Occipital lobe (tissue), 2 donors: ENCODE results near the gene AIG1. TPM values are rescaled to one million over a fixed set of nuclear protein-coding genes. Genes with fewer than 3 reads are reported as not detected.
"Not testable (repeated sequence)": the region's sequence is repeated elsewhere in the genome, so short reads cannot be mapped to it uniquely, and the experiment has no call there.

Experiments
- DNase-seq: peaks from one replicate; lab custom pipeline; 2025; lab: John Stamatoyannopoulos, UW
- total RNA-seq: library from RNA; depleted of rRNA; stranded (reverse); fragments of >200 nt; gene quantifications from one replicate; pipeline ENCODE4 v1.2.3, GENCODE V29; 2014

Gene AIG1
- total RNA-seq, 1 donor from 2014 or later: 35.7 TPM

DNA sequence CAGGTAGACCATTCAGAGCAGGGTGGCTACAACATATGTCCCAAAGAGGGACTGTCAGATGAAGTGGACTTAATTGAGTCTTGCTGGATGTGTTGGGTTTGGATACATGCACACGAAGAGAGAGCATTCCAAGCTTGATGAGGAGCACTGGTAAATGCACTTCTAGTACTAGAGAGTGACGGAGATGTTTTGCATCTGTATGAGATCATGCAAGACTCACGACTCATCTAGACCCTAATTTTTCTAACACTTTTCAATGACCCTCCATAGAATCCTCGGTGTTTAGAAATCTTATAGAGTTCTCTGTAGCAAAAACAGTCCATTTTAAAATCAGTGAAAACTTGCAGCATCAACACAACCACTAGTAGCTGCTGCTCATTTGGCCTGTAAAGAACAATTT, 4.8 kb upstream of the AIG1 start:
- DNase-seq: no peak

- DNase-seq: no peak
These were observed 1.7 kb upstream of the AIG1 start for GRCh38 chr6:143058987-143059386.

DNA sequence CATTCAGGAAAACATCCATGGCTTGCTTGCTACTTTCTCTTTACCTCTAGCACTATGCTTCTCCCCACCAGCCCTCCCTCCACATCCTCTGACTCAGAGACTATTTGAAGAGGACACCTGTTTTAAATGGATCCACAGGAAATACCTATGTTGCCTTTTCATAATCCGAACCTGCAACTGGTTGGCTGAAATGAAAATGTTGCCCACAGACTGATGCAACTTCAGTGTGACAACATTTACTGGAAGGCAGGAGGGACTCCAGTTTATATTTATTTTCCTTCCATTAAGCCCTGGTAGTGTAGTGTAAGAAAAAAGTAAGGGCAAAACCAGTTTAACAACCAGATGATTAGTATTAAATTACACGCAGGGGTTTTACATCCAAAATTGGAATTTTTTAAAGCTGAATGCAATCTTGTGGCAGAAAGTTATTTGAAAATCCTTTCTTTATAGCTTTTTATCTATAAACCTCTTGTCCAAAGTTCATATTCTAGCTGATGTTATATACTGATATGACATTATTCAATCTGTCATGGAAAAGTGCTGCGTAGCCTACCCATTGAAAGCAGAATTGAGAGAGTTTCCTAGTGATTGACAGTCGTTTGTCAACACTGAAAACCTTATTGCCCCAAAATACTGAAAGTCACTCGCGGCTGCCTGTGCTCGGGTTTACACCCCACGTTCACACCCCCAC, 881 bp upstream of the AIG1 start:
- no peak for DNase-seq

DNA sequence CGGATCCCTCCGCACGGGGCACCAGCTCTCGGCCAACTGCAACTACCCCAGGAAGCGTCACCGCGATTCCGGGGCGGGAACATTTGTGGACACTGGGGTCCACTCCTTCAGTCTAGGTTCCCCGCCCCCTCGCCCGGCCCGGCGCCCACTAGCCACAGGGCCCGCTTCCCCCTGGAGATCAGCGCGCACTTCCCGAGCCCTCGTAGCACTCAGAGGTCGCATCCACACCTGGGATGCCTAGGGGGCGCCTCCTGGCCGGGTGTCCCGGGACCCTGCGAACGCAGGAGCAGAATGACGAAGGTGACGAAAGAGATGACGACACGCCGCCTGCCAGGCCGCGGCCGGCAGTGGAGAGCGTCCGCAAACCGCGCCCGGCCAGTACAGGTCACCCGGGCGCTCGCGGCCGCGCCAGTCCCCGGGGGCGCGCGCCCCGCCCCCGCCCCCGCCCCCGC, 309 bp upstream of the AIG1 start:
- peak; percentile 82 for DNase-seq

- DNase-seq: no peak
These were observed 1.1 kb downstream of the AIG1 start for GRCh38 chr6:143061597-143062385.

DNA sequence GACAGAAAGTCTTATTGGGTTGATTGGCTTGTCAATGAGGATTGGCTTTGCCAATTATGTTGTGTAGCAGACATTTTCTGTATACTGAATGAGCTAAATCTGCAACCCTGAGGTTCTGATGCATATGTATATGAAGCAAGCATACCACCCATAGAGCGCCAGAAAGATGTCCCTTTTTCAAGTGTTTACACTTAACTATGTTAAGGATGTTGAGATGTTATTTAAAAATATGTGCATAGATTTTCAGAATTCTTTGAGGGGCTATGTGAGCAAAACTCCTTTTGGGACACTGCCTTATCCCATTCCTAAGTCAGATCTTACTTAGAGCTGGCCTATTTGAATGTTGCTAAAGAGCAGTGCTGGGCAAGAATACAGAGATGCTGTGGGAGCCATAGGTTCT, 1.9 kb downstream of the AIG1 start:
- DNase-seq: no peak

- DNase-seq: no peak
These were observed 2.9 kb downstream of the AIG1 start for GRCh38 chr6:143063631-143064030.

GRCh38 chr6:143064271-143064670, 3.6 kb downstream of the AIG1 start:
- DNase-seq: no peak

GRCh38 chr6:143064951-143065683, 4.4 kb downstream of the AIG1 start:
- DNase-seq: no peak

GRCh38 chr6:143068001-143068400, 7.3 kb downstream of the AIG1 start:
- no peak for DNase-seq

DNA sequence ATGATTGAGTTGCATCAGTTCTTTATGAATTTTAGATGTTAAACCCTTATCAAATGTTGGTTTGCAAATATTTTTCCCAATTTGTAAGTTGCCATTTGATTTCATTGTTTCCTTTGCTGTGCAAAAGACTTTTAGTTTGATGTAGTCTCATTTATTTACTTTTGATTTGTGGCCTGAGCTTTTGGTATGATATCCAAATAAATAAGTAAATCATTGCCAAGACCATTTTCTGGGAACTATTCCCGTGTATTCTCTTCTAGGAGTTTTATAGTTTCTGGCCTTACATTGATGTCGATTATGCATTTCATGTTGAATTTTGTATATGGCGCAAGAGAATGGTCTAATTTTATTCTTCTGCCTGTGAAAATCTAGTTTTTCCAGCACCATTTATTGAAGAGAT, 13.4 kb downstream of the AIG1 start:
- no peak for DNase-seq

- DNase-seq: no peak
These were observed 14.1 kb downstream of the AIG1 start for GRCh38 chr6:143074670-143075318.

- DNase-seq: no peak
These were observed 18.0 kb downstream of the AIG1 start for GRCh38 chr6:143078468-143079324.

DNA sequence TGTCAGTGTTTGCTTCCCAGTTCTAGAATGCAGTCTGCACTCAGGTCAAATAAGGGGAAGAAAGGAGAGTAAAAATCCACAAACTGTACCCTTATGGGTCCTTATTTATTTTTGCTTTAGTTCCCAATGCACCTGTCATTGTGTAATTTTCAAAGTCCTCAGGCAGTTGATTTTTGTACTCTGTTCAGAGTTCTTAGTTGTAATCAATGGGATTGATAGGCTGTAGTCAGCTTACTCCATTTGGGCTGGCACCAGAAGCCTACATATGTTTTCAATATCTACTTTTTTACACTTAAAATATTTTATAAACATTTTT, 18.6 kb downstream of the AIG1 start:
- no peak for DNase-seq

DNA sequence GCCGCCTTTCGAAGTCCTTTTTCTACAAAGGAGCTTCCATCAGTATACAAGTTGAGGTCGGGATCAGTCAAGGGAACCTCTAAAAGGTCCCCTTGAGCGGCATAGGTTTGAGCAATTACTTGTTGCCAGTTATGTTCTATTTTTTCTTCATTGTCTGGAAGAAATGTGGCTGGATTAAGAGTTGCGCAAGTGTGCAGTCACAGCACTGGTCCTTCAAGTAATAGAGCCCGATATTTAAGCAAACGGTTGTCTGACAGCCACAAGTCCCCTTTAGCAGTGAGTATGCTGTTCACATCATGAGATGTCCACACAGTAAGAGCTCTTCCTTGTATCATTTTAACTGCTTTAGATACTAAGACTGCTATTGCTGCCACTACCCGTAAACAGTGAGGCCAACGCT, 21.6 kb downstream of the AIG1 start:
- not testable (repeated sequence) for DNase-seq

GRCh38 chr6:143084019-143084418, 23.3 kb downstream of the AIG1 start:
- DNase-seq: not testable (repeated sequence)

GRCh38 chr6:143087335-143087734, 26.6 kb downstream of the AIG1 start:
- not testable (repeated sequence) for DNase-seq

DNA sequence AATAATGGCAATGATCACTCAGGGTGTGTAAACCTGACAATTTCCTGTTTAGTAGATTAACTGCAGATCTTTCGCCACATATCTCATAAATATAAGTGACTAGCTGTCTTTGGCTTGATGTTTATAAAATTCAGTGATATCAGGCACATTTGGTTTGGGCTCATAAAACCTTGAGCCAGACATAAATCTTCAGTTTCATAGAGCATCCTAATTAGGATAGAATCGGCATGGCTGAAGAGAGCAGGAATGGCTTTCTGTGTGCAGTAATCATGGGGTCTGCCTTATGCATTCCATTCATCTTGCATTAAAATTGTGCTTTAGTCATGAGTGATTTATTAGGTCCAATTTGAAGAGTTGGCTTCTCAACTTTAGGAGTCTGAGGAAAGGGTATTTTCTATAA, 27.2 kb downstream of the AIG1 start:
- DNase-seq: no peak

DNA sequence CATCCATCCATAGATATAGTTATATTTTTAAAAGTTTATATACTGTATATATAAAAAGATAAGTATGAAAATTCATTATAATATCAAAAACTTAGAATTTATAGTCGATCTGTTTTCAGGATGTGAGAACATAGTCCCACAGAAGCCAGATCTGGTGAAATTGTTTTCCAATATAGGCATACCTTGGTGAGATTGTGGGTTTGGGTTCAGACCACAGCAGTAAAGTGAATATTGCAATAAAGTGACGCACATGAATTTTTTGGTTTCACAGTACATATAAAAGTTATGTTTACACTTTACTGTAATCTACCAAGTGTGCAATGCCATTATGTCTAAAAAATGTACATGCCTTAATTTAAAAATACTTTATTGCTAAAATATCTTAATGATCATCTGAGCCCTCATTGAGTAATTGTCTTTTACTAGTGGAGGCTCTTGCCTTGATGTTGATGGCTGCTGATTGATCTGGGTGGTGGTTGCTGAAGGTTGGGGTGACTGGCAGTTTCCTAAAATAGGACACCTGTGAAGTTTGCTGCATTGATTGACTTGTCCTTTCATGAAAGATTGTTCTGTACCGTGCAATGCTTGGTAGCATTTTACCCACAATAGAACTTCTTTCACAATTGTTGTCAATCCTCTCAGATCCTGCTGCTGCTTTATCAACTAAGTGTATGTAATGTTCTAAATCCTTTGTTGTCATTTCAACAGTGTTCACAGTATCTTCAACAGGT, 29.8 kb downstream of the AIG1 start:
- DNase-seq: no peak

GRCh38 chr6:143092768-143093167, 32.1 kb downstream of the AIG1 start:
- no peak for DNase-seq
